Heart right ventricle (tissue), 16 donors: Measurements from ENCODE around the gene BTG2. TPM values are rescaled to one million over a fixed set of nuclear protein-coding genes. Genes with fewer than 3 reads are reported as not detected.
A peak's percentile ranks its signal among the peaks of the same experiment; 100 is the strongest.

ENCODE experiments used
- ATAC-seq, 8 donors: fragments of 200-7000 bp; cut with Tn5 transposase; one replicate each; pipeline ENCODE4 v1.9.1; 2020; ENCODE audit warnings: mild to moderate bottlenecking in 8 of 8, moderate library complexity in 8 of 8, moderate number of reproducible peaks in 1 of 8
- DNase-seq, 2 donors: peaks; one replicate each; pipeline ENCODE4 v3.0.0-alpha.2; 2020
- H3K27ac ChIP-seq, 10 donors: fragments of 200-600 bp; sonication (generic) in 2 of 10; one replicate each; pipeline versions ENCODE4 v1.5.0 to v1.8.0; 2020 to 2022; ENCODE audit warnings: mild to moderate bottlenecking in 3 of 10
- H3K27me3 ChIP-seq, 7 donors: fragments of 200-600 bp; one replicate each; pipeline ENCODE4 v1.8.0; 2021 to 2022; ENCODE audit warnings: mild to moderate bottlenecking in 2 of 7
- H3K36me3 ChIP-seq, 9 donors: fragments of 200-600 bp; sonication (generic) in 1 of 9; one replicate each; pipeline versions ENCODE4 v1.5.0 to v1.8.0; 2020 to 2022; ENCODE audit warnings: mild to moderate bottlenecking in 2 of 9
- H3K4me1 ChIP-seq, 9 donors: fragments of 200-600 bp; sonication (generic) in 1 of 9; one replicate each; pipeline versions ENCODE4 v1.5.0 to v1.8.0; 2020 to 2022; ENCODE audit warnings: mild to moderate bottlenecking in 4 of 9
- H3K4me3 ChIP-seq, 10 donors: fragments of 200-600 bp; sonication (generic) in 2 of 10; one replicate each; pipeline versions ENCODE4 v1.5.0 to v1.8.0; 2020 to 2022; ENCODE audit warnings: mild to moderate bottlenecking in 7 of 10, moderate library complexity in 2 of 10
- H3K9me3 ChIP-seq, 11 donors: fragments of 200-600 bp in 10 of 11; sonication (generic) in 2 of 11; one replicate each; pipeline versions ENCODE4 v1.5.0 to v1.8.0; 2013 to 2022; ENCODE audit warnings: mild to moderate bottlenecking in 2 of 11, control low read depth in 1 of 11, moderate library complexity in 1 of 11
- WGBS, 2 donors: extraction: QIAGEN DNeasy Blood & Tissue Kit; methylation state at CpG; one replicate each; pipeline ENCODE4 v1.1.7; 2013; ENCODE audit warnings: inconsistent platforms in 1 of 2; 5-methylcytosine and 5-hydroxymethylcytosine counted together
- intact Hi-C, 10 donors: fragments of 100-400 bp; cut with DNase I; formaldehyde crosslinking; loops; one replicate each; pipeline versions ENCODE4 v1.11.1 to v1.14.2; 2022
- polyA plus RNA-seq, 2 donors: library from polyadenylated mRNA; stranded (reverse); fragments of 200-250 nt; gene quantifications; one replicate each; pipeline ENCODE4 v1.2.3, GENCODE V29; 2013
- total RNA-seq, 10 donors: library from RNA; stranded (reverse); fragmentation: NEBNext Ultra II Directional in 3 of 10; extraction: Animal tissue kit (Norgen Biotek cat#: 25700) in 3 of 10; gene quantifications; one replicate each; pipeline versions ENCODE4 v1.2.1 to v1.2.4, GENCODE V29; 2021 to 2023
- TF ChIP-seq, protein P1 (sequence below), 9 donors: fragments of 200-600 bp; sonication (generic) in 2 of 9; IDR thresholded peaks; one replicate each; pipeline versions ENCODE4 v1.5.0 to v1.8.0; 2021 to 2022; ENCODE audit warnings: antibody characterized with exemption in 9 of 9, mild to moderate bottlenecking in 5 of 9, moderate library complexity in 1 of 9
- donor health status: Arrhythmogenic right ventricular cardiomyopathy.
- donor health status: ischemic (EF 13 %, LVEDD 7.1; RV severe dilation, severe dysfunction).
- donor health status: healthy with polysubstance abuse.
- donor health status: DM: no; HTN: yes; CAD: no.
- donor health status: DM: no; HTN: no; CAD: no.
- donor health status: ischemic (EF 25% LVEDD 6.9; RV normal size, moderate dysfunction).
- donor health status: ischemic (EF 25% LVEDD 5.7; RV mildly dilated, moderate dysfunction).
- donor health status: healthy.
- donor health status: DM: yes; HTN: yes; CAD: no.
- donor health status: Ischemic cardiomyopathy.
- donor health status: ischemic (EF 35%, LVEDD 5.7; RV mildly dilated, moderate dysfunction).
- donor health status: nonischemic (EF 11% LVEDD 7.7; RV severe dilation, severe dysfunction).
- donor health status: DM: yes; HTN: yes; CAD: no.
- donor health status: PGD.
- donor health status: ischemic (EF 29% LVEDD 5.4; RV normal size, mild dysfunction).
- donor health status: nonischemic (EF 23%, LVEDD 6.1; RV moderate dilation, normal function).

BTG2 gene
- total and polyA plus RNA-seq, 12 donors = 26.4 to 349 (median 54.2) TPM

DNA sequence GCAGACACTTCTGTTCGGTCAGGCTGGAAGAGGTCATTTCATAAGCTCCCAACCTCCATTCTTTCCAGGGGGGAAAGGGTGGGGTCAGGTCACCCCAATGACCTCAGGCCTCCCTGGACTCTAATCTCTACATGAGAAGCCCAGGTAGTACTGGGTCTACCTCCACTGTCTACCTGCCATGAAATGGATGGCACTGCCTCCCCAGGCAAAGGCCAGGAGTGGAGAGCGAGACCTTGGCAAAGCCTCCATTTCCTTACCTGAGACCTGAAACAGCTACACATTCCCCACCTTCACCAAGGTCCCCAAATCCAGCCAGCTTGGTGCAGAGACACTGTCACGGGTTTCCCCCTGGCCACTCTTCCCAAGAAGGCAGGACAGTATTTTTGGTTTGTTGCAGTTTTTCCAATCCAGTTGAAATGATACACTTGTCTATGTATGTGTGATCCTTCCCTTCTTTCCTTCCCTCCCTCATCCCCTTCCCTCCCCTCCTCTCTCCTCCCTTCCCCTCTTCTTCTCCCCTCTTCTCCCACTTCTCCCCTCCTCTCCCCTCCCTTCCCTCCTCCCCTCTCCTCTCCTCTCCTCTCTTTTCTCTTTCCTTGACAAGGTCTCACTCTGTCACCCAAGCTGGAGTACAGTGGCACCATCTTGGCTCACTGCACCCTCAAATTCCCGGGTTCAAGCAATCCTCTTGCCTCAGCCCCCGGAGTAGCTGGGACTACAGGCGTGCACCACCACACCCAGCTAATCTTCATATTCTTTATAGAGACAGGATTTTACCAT is 16.1 kb downstream of the BTG2 start:
- intact Hi-C loops = loop anchor here in 3 of 10 donors (1.0 to 2.0 kb wide), 3 partner anchors 14 to 15 kb away; no protein-coding TSS in a partner anchor
- H3K4me3 ChIP-seq = no peak overlapping the region
- no peaks in the 10 kb centered on the region for H3K27me3 ChIP-seq
- peak overlapping the region; percentile 42 to 98 (median 92) for H3K27ac ChIP-seq
- 88 to 90% methylated on average over 6 of the region's 6 CpGs for WGBS, 2 donors
- H3K4me1 ChIP-seq = peaks cover 27 to 77% (median 68%) of the 10 kb centered on the region in 9 donors
- TF ChIP-seq, protein P1, sequence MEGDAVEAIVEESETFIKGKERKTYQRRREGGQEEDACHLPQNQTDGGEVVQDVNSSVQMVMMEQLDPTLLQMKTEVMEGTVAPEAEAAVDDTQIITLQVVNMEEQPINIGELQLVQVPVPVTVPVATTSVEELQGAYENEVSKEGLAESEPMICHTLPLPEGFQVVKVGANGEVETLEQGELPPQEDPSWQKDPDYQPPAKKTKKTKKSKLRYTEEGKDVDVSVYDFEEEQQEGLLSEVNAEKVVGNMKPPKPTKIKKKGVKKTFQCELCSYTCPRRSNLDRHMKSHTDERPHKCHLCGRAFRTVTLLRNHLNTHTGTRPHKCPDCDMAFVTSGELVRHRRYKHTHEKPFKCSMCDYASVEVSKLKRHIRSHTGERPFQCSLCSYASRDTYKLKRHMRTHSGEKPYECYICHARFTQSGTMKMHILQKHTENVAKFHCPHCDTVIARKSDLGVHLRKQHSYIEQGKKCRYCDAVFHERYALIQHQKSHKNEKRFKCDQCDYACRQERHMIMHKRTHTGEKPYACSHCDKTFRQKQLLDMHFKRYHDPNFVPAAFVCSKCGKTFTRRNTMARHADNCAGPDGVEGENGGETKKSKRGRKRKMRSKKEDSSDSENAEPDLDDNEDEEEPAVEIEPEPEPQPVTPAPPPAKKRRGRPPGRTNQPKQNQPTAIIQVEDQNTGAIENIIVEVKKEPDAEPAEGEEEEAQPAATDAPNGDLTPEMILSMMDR (IDR thresholded peaks at IDR 0.05) = no peak
- ATAC-seq = no peak
- no peaks in the 10 kb centered on the region for H3K36me3 ChIP-seq
- no peaks in the 10 kb centered on the region for H3K9me3 ChIP-seq
- DNase-seq = no peak

- DNase-seq (peak in 1 of 2 donors; percentile 60), ATAC-seq (peak in 7 of 8 donors; percentile 26 to 66 (median 54))
- TF ChIP-seq, protein P1 (IDR thresholded peaks at IDR 0.05) = no peak
- H3K4me1 ChIP-seq = peaks cover 33 to 78% (median 71%) of the 10 kb centered on the region in 9 donors
- H3K4me3 ChIP-seq = no peak overlapping the region
- H3K27ac ChIP-seq = peak overlapping the region; percentile 84 to 98 (median 94)
- intact Hi-C loops = loop anchor here in 2 of 10 donors (1.0 kb wide), 2 partner anchors 15 to 16 kb away; no protein-coding TSS in a partner anchor
- no peaks in the 10 kb centered on the region for H3K36me3 ChIP-seq
- H3K27me3 ChIP-seq = no peaks in the 10 kb centered on the region
- H3K9me3 ChIP-seq = no peaks in the 10 kb centered on the region
These were observed 17.3 kb downstream of the BTG2 start for GRCh38 chr1:203322500-203323179.

GRCh38 chr1:203323587-203323986 is 18.3 kb downstream of the BTG2 start:
- Histone ChIP-seq H3K9me3 (no peaks in the 10 kb centered on the region), H3K27ac (peak overlapping the region; percentile 84 to 98 (median 94)), H3K27me3 (no peaks in the 10 kb centered on the region), H3K4me1 (peaks cover 35 to 88% (median 77%) of the 10 kb centered on the region in 9 donors), H3K4me3 (no peak overlapping the region), H3K36me3 (no peaks in the 10 kb centered on the region)
- ATAC-seq (no peak), DNase-seq (no peak)
- WGBS, 2 donors = 79 to 84% methylated on average over 3 of the region's 3 CpGs
- TF ChIP-seq, protein P1 (IDR thresholded peaks at IDR 0.05) = no peak
- intact Hi-C loops = no loop called here

- no peak overlapping the region for H3K4me3 ChIP-seq
- peak overlapping the region; percentile 84 to 98 (median 94) for H3K27ac ChIP-seq
- H3K9me3 ChIP-seq = no peaks in the 10 kb centered on the region
- no peak for DNase-seq
- peaks cover 35 to 88% (median 77%) of the 10 kb centered on the region in 9 donors for H3K4me1 ChIP-seq
- TF ChIP-seq, protein P1 (IDR thresholded peaks at IDR 0.05) = no peak
- WGBS, 2 donors = 70 to 78% methylated on average over 15 of the region's 15 CpGs
- no peaks in the 10 kb centered on the region for H3K36me3 ChIP-seq
- H3K27me3 ChIP-seq = no peaks in the 10 kb centered on the region
- ATAC-seq = no peak
- intact Hi-C loops = no loop called here
These were observed 19.0 kb downstream of the BTG2 start for GRCh38 chr1:203324105-203325025.
